SK-N-SH treated with all-trans-retinoic acid at 6 μM for 48 hours (cell line): ENCODE measurements around the gene RAB38.

Source experiments
- ATAC-seq: fragments of 200-7000 bp; cut with Tn5 transposase; 3 replicates; pipeline ENCODE4 v1.9.1; 2020; ENCODE audit warnings: mild to moderate bottlenecking, moderate library complexity
- ARNTL ChIP-seq: fragments of 450-650 bp; formaldehyde crosslinking; IDR thresholded peaks from 2 replicates; pipeline ENCODE4 v1.5.0; 2020; ENCODE audit warnings: low read depth, mild to moderate bottlenecking, moderate library complexity, borderline replicate concordance
- BACH2 ChIP-seq: fragments of 250-450 bp; sonication (Bioruptor Pico); IDR thresholded peaks from 2 replicates; pipeline ENCODE4 v1.9.0; 2021; ENCODE audit warnings: mild to moderate bottlenecking, borderline replicate concordance
- CSDC2 ChIP-seq: fragments of 250-450 bp; sonication (Bioruptor Pico); IDR thresholded peaks from 2 replicates; pipeline ENCODE4 v1.5.0; 2020; ENCODE audit warnings: mild to moderate bottlenecking, moderate library complexity
- ESRRG ChIP-seq: fragments of 250-450 bp; sonication (Bioruptor Pico); IDR thresholded peaks from 2 replicates; pipeline ENCODE4 v1.6.1; 2021; ENCODE audit warnings: mild to moderate bottlenecking
- GLIS3 ChIP-seq: fragments of 250-450 bp; sonication (Bioruptor Pico); IDR thresholded peaks from 2 replicates; pipeline ENCODE4 v1.5.0; 2020; ENCODE audit warnings: mild to moderate bottlenecking, moderate library complexity
- ISL1 ChIP-seq: fragments of 250-450 bp; sonication (Bioruptor Pico); IDR thresholded peaks from 2 replicates; pipeline ENCODE4 v2.1.2; 2022; ENCODE audit warnings: mild to moderate bottlenecking, moderate library complexity
- OSR1 ChIP-seq: fragments of 250-450 bp; sonication (Bioruptor Pico); IDR thresholded peaks from 2 replicates; pipeline ENCODE4 v1.8.0; 2022; ENCODE audit warnings: moderate library complexity, mild to moderate bottlenecking, inconsistent platforms
- PPARA ChIP-seq: fragments of 250-450 bp; sonication (Bioruptor Pico); IDR thresholded peaks from 2 replicates; pipeline ENCODE4 v1.5.0; 2020; ENCODE audit warnings: mild to moderate bottlenecking, borderline replicate concordance
- TCF4 ChIP-seq: fragments of 250-450 bp; sonication (Bioruptor Pico); IDR thresholded peaks from 2 replicates; pipeline ENCODE4 v1.8.0; 2021; ENCODE audit warnings: mild to moderate bottlenecking, moderate library complexity, borderline replicate concordance
- TOX ChIP-seq: fragments of 250-450 bp; sonication (Bioruptor Pico); IDR thresholded peaks from 2 replicates; pipeline ENCODE4 v1.8.0; 2021; ENCODE audit warnings: mild to moderate bottlenecking, moderate library complexity, borderline replicate concordance
- ZC3H10 ChIP-seq: fragments of 250-450 bp; sonication (Bioruptor Pico); IDR thresholded peaks from 2 replicates; pipeline ENCODE4 v1.5.1; 2021; ENCODE audit warnings: mild to moderate bottlenecking, moderate library complexity
- ZFP3 ChIP-seq: fragments of 250-450 bp; sonication (Bioruptor Pico); IDR thresholded peaks from 2 replicates; pipeline ENCODE4 v1.5.0; 2020; ENCODE audit warnings: mild to moderate bottlenecking, moderate library complexity
- ZFP30 ChIP-seq: fragments of 450-650 bp; formaldehyde crosslinking; IDR thresholded peaks from 2 replicates; pipeline ENCODE4 v1.5.0; 2022; ENCODE audit warnings: mild to moderate bottlenecking, moderate library complexity
- ZNF565 ChIP-seq: fragments of 450-650 bp; formaldehyde crosslinking; conservative IDR thresholded peaks from 2 replicates; pipeline ENCODE4 v1.5.0; 2020; ENCODE audit warnings: low read depth, mild to moderate bottlenecking, moderate library complexity
- ZNF70 ChIP-seq: fragments of 450-650 bp; formaldehyde crosslinking; IDR thresholded peaks from 2 replicates; pipeline ENCODE4 v1.5.0; 2020; ENCODE audit warnings: mild to moderate bottlenecking, moderate library complexity
- ZNF8 ChIP-seq: fragments of 450-650 bp; formaldehyde crosslinking; IDR thresholded peaks from 2 replicates; pipeline ENCODE4 v1.5.0; 2020; ENCODE audit warnings: mild to moderate bottlenecking, moderate library complexity
- TF ChIP-seq, protein P1 (sequence below): fragments of 250-450 bp; sonication (Bioruptor Pico); IDR thresholded peaks from 2 replicates; pipeline ENCODE4 v1.8.0; 2021; ENCODE audit warnings: low read depth, mild to moderate bottlenecking, moderate library complexity, borderline replicate concordance
- TF ChIP-seq, protein P2 (sequence below): fragments of 250-450 bp; sonication (Bioruptor Pico); IDR thresholded peaks from 2 replicates; pipeline ENCODE4 v1.8.0; 2020; ENCODE audit warnings: mild to moderate bottlenecking, moderate library complexity, borderline replicate concordance
- TF ChIP-seq, protein P3 (sequence below): fragments of 250-450 bp; sonication (Bioruptor Pico); IDR thresholded peaks from 2 replicates; pipeline ENCODE4 v1.5.1; 2020; ENCODE audit warnings: low read depth, mild to moderate bottlenecking, moderate library complexity
- TF ChIP-seq, protein P4 (sequence below): fragments of 250-450 bp; sonication (Bioruptor Pico); IDR thresholded peaks from 2 replicates; pipeline ENCODE4 v1.5.0; 2020; ENCODE audit warnings: mild to moderate bottlenecking, moderate library complexity

The RAB38 gene

DNA sequence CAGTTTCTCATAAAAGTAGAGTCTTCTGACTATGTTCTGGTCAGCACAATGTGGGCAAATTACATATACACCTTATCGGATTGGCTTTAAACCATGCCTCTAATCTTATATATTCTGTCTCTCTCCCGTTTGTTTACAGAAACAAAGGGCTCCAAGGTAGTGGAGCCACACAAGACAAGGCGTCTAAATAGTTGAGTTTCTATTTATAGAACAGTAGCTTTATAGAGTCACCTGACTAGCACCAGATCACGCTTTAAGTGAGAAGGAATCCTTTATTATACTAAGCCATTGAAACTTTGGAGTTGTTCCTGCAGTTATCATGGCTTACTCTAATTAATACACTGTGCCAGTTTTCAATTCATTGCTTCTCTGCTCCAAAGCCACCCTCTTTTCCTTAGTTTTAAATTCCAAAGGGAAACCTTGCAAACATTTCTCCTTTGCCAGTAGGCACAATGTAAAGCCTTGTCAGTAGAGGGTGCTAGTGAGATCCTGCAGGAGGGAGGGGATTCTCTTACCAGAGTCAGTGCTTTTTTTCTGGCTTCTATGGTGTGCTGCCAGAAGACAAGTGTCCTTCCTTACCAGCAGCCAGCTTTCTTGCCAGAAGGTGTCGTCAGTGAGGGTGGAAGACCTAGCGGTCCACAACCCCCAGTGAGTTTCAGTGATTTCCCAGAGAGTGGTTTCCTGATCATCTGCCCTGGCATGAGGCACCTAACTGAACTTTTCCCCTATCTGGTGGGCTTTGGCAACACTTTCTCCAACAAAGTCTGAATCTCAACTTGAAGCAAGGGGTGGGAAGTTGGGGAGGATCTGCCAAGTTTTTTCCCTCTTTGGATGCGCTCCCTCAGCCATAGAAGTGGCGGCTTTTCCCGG, 71.7 kb downstream of the RAB38 start:
- ATAC-seq, result peak; percentile 94
- TF ChIP-seq ZFP3 (CRISPR knock-in tag) (no peak), GLIS3 (CRISPR knock-in tag) (no peak), OSR1 (no peak), ESRRG (CRISPR knock-in tag) (no peak), ZC3H10 (CRISPR knock-in tag) (no peak), TCF4 (CRISPR knock-in tag) (no peak), ARNTL (CRISPR knock-in tag) (no peak), ZNF565 (CRISPR knock-in tag) (no peak), TOX (CRISPR knock-in tag) (no peak), ZFP30 (CRISPR knock-in tag) (no peak), ZNF8 (CRISPR knock-in tag) (no peak)
- TF ChIP-seq, protein P1, sequence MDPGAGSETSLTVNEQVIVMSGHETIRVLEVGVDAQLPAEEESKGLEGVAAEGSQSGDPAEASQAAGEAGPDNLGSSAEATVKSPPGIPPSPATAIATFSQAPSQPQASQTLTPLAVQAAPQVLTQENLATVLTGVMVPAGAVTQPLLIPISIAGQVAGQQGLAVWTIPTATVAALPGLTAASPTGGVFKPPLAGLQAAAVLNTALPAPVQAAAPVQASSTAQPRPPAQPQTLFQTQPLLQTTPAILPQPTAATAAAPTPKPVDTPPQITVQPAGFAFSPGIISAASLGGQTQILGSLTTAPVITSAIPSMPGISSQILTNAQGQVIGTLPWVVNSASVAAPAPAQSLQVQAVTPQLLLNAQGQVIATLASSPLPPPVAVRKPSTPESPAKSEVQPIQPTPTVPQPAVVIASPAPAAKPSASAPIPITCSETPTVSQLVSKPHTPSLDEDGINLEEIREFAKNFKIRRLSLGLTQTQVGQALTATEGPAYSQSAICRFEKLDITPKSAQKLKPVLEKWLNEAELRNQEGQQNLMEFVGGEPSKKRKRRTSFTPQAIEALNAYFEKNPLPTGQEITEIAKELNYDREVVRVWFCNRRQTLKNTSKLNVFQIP (CRISPR knock-in tag), result no peak
- TF ChIP-seq, protein P2, sequence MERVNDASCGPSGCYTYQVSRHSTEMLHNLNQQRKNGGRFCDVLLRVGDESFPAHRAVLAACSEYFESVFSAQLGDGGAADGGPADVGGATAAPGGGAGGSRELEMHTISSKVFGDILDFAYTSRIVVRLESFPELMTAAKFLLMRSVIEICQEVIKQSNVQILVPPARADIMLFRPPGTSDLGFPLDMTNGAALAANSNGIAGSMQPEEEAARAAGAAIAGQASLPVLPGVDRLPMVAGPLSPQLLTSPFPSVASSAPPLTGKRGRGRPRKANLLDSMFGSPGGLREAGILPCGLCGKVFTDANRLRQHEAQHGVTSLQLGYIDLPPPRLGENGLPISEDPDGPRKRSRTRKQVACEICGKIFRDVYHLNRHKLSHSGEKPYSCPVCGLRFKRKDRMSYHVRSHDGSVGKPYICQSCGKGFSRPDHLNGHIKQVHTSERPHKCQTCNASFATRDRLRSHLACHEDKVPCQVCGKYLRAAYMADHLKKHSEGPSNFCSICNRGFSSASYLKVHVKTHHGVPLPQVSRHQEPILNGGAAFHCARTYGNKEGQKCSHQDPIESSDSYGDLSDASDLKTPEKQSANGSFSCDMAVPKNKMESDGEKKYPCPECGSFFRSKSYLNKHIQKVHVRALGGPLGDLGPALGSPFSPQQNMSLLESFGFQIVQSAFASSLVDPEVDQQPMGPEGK (CRISPR knock-in tag), result no peak

DNA sequence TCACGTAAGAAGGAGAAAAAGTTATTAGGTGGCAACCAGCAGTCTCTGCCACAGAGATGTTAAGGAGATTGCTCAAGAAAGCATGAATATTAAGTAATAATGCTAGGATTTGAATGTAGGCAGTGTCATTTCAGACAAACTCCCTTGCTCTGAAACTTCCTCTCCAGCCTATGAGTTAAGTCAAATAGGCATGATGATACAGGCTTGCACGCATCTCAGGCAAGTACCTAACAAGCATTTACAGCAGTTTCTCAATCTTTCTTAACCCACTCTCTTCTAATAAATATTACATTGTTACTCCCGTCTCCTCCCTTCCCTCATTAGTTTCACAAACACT, 72.7 kb downstream of the RAB38 start:
- TF ChIP-seq OSR1, result no peak
- no peak for TF ChIP-seq ZFP30 (CRISPR knock-in tag)
- TF ChIP-seq, protein P3, sequence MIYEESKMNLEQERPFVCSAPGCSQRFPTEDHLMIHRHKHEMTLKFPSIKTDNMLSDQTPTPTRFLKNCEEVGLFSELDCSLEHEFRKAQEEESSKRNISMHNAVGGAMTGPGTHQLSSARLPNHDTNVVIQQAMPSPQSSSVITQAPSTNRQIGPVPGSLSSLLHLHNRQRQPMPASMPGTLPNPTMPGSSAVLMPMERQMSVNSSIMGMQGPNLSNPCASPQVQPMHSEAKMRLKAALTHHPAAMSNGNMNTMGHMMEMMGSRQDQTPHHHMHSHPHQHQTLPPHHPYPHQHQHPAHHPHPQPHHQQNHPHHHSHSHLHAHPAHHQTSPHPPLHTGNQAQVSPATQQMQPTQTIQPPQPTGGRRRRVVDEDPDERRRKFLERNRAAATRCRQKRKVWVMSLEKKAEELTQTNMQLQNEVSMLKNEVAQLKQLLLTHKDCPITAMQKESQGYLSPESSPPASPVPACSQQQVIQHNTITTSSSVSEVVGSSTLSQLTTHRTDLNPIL (CRISPR knock-in tag), result no peak
- no peak for TF ChIP-seq ZC3H10 (CRISPR knock-in tag)
- TF ChIP-seq ZNF70 (CRISPR knock-in tag), result no peak
- TF ChIP-seq, protein P4, sequence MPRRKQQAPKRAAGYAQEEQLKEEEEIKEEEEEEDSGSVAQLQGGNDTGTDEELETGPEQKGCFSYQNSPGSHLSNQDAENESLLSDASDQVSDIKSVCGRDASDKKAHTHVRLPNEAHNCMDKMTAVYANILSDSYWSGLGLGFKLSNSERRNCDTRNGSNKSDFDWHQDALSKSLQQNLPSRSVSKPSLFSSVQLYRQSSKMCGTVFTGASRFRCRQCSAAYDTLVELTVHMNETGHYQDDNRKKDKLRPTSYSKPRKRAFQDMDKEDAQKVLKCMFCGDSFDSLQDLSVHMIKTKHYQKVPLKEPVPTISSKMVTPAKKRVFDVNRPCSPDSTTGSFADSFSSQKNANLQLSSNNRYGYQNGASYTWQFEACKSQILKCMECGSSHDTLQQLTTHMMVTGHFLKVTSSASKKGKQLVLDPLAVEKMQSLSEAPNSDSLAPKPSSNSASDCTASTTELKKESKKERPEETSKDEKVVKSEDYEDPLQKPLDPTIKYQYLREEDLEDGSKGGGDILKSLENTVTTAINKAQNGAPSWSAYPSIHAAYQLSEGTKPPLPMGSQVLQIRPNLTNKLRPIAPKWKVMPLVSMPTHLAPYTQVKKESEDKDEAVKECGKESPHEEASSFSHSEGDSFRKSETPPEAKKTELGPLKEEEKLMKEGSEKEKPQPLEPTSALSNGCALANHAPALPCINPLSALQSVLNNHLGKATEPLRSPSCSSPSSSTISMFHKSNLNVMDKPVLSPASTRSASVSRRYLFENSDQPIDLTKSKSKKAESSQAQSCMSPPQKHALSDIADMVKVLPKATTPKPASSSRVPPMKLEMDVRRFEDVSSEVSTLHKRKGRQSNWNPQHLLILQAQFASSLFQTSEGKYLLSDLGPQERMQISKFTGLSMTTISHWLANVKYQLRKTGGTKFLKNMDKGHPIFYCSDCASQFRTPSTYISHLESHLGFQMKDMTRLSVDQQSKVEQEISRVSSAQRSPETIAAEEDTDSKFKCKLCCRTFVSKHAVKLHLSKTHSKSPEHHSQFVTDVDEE (CRISPR knock-in tag), result no peak
- TF ChIP-seq TOX (CRISPR knock-in tag), result no peak
- TF ChIP-seq BACH2 (CRISPR knock-in tag), result no peak
- TF ChIP-seq PPARA (CRISPR knock-in tag), result no peak
- TF ChIP-seq ESRRG (CRISPR knock-in tag), result no peak
- no peak for TF ChIP-seq GLIS3 (CRISPR knock-in tag)
- no peak for TF ChIP-seq ZNF565 (CRISPR knock-in tag)
- ATAC-seq, result no peak

DNA sequence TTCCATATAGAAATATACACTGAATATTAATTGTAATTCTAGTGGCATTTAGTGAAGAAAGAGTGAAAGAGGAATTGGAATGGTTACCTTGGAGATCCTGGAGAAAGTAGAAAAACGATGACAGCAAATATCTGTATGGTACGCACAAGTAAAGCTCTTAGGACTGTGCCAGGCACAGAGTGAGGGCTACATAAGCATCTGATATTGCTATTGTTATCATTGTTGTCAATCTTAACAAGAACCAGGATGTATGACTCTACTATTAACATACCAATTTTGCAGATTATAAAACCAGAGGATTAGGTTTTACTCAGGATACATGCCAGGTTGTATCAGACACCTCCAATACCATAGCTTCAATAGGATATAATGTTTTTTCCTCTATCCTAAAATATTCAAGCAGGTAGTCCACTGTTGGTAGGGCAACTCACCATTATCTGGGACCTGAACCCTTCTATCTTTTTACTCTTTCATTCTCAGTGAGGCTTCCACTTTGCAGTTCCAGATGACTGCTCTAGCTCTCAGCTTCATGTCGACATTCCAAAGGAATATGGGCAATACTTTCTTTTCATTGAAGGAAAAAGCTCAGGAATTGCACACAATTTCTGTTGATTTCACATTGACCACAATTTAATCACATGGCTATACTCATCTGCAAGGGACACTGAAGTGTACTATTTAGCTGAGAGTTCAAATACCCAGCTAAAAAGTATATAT, 73.2 kb downstream of the RAB38 start:
- ATAC-seq, result no peak
- TF ChIP-seq ZFP30 (CRISPR knock-in tag) (no peak), CSDC2 (no peak), BACH2 (CRISPR knock-in tag) (no peak), PPARA (CRISPR knock-in tag) (no peak), ZFP3 (CRISPR knock-in tag) (no peak), ZNF70 (CRISPR knock-in tag) (no peak), TCF4 (CRISPR knock-in tag) (no peak), ZNF8 (CRISPR knock-in tag) (no peak), TOX (CRISPR knock-in tag) (no peak), ISL1 (no peak), ARNTL (CRISPR knock-in tag) (no peak), GLIS3 (CRISPR knock-in tag) (no peak), OSR1 (no peak)
- TF ChIP-seq, protein P2 (CRISPR knock-in tag), result no peak
- TF ChIP-seq, protein P1 (CRISPR knock-in tag), result no peak
- TF ChIP-seq, protein P3 (CRISPR knock-in tag), result no peak
